AG04450 (cell line): ENCODE results near the gene SMYD1. TPM values are rescaled to one million over a fixed set of nuclear protein-coding genes. Genes with fewer than 3 reads are reported as not detected.

Source experiments
- CTCF ChIA-PET: fragments of 300-600, 350-600 bp; formaldehyde crosslinking; extraction: SDS; loops from one replicate; lab custom pipeline; 2022; ENCODE audit warnings: antibody characterized with exemption, inconsistent platforms; lab: Charles Lee
- POLR2A ChIA-PET: fragments of 350-600 bp; formaldehyde crosslinking; extraction: SDS; loops from one replicate; lab custom pipeline; 2021; ENCODE audit warnings: antibody characterized with exemption, inconsistent platforms; lab: Yijun Ruan, JAX
- DNase-seq: peaks from one replicate; pipeline ENCODE4 v3.0.0-alpha.2; 2011; ENCODE audit warnings: low read depth, low spot score
- H3K27ac ChIP-seq: one replicate; pipeline ENCODE4 v1.5.1; 2012; ENCODE audit warnings: low read depth, low read length, control low read depth
- H3K27me3 ChIP-seq: one replicate; pipeline ENCODE4 v1.6.0; 2012; ENCODE audit warnings: low read length; ENCODE audit not compliant: control insufficient read depth, insufficient read depth
- H3K4me3 ChIP-seq: 2 replicates; pipeline ENCODE4 v1.5.1; 2011; ENCODE audit warnings: mild to moderate bottlenecking, low read depth, low read length, control low read depth
- H3K9me3 ChIP-seq: 2 replicates; pipeline ENCODE4 v1.5.1; 2012; ENCODE audit warnings: low read length; ENCODE audit not compliant: control insufficient read depth, insufficient read depth
- CTCF ChIP-seq: IDR thresholded peaks from 2 replicates; pipeline ENCODE4 v1.5.1; 2011; ENCODE audit warnings: low read depth, low read length, control low read depth, inconsistent platforms
- polyA plus RNA-seq: library from polyadenylated mRNA; depleted of rRNA; stranded (reverse); fragments of >200 nt; gene quantifications from 2 replicates; pipeline ENCODE4 v1.2.3, GENCODE V29; 2011

SMYD1 gene
- polyA plus RNA-seq, 1 experiment, result not detected

GRCh38 chr2:88128654-88129312 is 61.2 kb downstream of the SMYD1 start:
- TF ChIP-seq CTCF, result no peak
- Histone ChIP-seq H3K27ac (no peak overlapping the region), H3K27me3 (no peaks in the 10 kb centered on the region), H3K9me3 (no peaks in the 10 kb centered on the region), H3K4me3 (no peak overlapping the region)
- CTCF ChIA-PET, result no interaction called here
- no peak for DNase-seq
- POLR2A ChIA-PET, result no interaction called here

- Histone ChIP-seq H3K4me3 (no peak overlapping the region), H3K27ac (no peak overlapping the region), H3K9me3 (no peaks in the 10 kb centered on the region), H3K27me3 (no peaks in the 10 kb centered on the region)
- POLR2A ChIA-PET, result interaction anchor here (0.7 kb wide), 1 partner anchor 18 kb away, joined by 4 read pairs; no protein-coding TSS in a partner anchor
- TF ChIP-seq CTCF, result no peak
- CTCF ChIA-PET, result no interaction called here
- no peak for DNase-seq
Measured at GRCh38 chr2:88129313-88129959, 61.8 kb downstream of the SMYD1 start.

GRCh38 chr2:88131201-88131998 is 63.8 kb downstream of the SMYD1 start:
- H3K27me3 ChIP-seq, result no peaks in the 10 kb centered on the region
- no peak overlapping the region for H3K27ac ChIP-seq
- no peak for DNase-seq
- H3K4me3 ChIP-seq, result no peak overlapping the region
- no peaks in the 10 kb centered on the region for H3K9me3 ChIP-seq
- ChIA-PET POLR2A (no interaction called here), CTCF (no interaction called here)
- no peak for TF ChIP-seq CTCF

- H3K27me3 ChIP-seq, result no peaks in the 10 kb centered on the region
- no peak for DNase-seq
- H3K27ac ChIP-seq, result no peak overlapping the region
- H3K4me3 ChIP-seq, result no peak overlapping the region
- H3K9me3 ChIP-seq, result no peaks in the 10 kb centered on the region
- no peak for TF ChIP-seq CTCF
- ChIA-PET CTCF (no interaction called here), POLR2A (no interaction called here)
Measured at GRCh38 chr2:88131999-88132368, 64.4 kb downstream of the SMYD1 start.

GRCh38 chr2:88133875-88134274 is 66.2 kb downstream of the SMYD1 start:
- POLR2A ChIA-PET, result no interaction called here

More at GRCh38 chr2:88133875-88134274, 66.2 kb downstream of the SMYD1 start:
- no peak for DNase-seq
- no peak overlapping the region for H3K27ac ChIP-seq
- CTCF ChIA-PET, result no interaction called here
- H3K9me3 ChIP-seq, result no peaks in the 10 kb centered on the region
- no peak overlapping the region for H3K4me3 ChIP-seq
- H3K27me3 ChIP-seq, result no peaks in the 10 kb centered on the region
- TF ChIP-seq CTCF, result no peak
